NCI-H2196 treated with DMSO at 0.1 percent for 48 hours (cell line): ENCODE measurements around the gene FUNDC2.
"Not testable (repeated sequence)": the region's sequence is repeated elsewhere in the genome, so short reads cannot be mapped to it uniquely, and the experiment has no call there.

Experiments used
- DNase-seq: peaks from one replicate; lab custom pipeline; 2025; ENCODE audit not compliant: unreplicated experiment; lab: John Stamatoyannopoulos, UW

The FUNDC2 gene, protein sequence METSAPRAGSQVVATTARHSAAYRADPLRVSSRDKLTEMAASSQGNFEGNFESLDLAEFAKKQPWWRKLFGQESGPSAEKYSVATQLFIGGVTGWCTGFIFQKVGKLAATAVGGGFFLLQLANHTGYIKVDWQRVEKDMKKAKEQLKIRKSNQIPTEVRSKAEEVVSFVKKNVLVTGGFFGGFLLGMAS

DNA sequence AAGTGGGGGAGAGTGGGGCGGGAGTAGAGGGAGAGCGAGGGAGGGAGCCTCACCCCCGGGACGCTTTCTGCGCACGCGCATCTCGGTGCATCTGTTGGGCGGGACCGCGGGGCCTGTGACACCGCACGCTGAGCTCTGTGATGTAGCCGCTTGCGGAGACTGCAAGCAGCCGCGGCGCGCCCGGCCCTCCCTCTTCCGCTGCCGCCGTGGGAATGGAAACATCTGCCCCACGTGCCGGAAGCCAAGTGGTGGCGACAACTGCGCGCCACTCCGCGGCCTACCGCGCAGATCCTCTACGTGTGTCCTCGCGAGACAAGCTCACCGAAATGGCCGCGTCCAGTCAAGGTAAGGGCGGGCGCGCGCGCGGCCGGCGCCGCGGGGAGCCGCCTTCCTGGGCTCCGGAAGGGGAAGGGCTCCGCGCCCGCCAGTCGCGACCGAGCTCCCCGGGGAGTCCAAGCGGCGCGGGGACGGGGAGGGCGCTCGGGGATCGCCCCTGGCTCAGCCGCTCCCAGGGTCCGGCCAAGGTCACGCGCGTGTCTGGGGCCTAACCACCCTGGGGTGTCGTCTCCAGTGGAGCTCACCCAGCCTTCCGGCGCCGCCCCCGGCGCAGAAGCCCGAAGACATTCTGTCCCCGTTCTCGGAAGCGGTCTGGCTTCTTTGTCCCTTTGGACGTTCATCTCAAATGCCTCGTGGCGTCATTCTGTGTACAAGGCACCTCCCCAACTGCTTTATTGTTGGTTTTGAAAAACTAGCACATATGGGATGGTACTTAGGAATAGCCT, at the start of gene FUNDC2:
Gene FUNDC2 (plus strand): TSS at position 118 of the 782 bp plus-strand sequence. CDS start 95 bp downstream, at position 213.
- DNase-seq = peak; percentile 64

DNA sequence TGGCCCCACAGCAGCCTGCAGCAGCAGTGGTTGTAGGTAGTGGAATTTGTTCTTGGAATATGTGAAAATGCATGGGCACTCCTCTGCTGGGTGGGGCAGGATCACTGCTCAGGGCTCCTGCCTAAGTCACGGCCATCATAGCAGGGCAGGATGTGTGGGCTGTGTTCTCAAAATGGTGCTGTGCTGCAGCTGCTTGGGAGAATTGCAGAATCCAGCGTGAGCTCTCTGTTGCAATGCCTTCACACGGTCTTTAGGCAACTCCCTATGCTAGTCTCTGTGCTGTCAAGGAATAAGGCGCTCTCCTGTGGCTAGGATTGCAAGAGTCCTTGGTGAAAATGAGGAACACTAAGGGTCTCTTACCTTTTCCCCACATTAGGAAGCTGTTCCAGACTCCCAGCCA, 47.0 kb upstream of the FUNDC2 start:
- DNase-seq = no peak

DNA sequence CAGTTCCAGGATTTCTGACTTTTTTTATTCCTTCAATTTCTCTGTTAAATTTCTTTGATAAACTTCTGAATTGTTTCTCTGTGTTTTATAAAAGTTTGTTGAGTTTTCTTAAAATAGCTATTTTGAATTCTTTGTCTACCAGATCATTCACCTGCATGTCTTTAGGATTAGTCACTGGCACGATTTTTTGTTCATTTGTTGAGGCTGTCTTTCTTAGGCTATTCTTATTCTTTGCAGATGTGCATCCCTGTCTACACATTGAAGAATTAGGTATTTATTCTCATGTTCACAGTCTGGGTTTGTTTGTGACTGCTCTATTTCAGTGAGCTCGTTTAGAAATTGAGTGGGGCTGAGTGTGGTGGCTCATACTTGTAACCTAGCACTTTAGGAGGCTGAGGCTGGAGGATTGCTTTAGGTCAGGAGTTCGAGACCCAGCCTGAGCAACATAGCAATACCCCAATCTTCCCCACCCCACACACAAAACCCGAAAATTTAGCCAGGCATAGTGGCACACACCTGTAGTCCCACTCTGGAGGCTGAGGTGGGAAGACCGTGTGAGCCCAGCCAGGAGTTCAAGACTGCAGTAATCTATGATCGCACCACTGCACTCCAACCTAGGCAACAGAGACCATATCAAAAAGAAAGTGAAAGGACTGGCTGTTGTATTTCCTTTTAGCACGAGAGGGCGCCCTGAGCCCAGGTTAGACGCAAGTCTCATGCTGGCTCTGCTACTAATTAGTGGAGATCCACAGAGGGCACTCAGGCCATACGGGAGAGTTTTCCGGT, 46.1 kb upstream of the FUNDC2 start:
- peak; percentile 31 for DNase-seq

DNA sequence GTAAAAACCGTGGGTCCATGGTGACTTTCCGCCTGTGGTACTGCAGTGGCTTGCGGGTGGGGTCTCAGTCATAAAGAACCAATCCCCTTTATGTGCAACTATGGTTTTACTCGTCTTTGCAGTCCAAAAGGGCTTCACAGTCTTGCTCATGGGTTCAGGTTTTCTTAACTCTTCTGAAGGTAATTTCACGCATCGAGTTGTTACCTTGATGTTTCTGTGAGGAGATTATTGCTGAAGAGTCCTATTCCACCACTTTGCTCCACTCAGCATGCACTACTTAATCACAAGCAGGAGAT, 45.6 kb upstream of the FUNDC2 start:
- DNase-seq = no peak

DNA sequence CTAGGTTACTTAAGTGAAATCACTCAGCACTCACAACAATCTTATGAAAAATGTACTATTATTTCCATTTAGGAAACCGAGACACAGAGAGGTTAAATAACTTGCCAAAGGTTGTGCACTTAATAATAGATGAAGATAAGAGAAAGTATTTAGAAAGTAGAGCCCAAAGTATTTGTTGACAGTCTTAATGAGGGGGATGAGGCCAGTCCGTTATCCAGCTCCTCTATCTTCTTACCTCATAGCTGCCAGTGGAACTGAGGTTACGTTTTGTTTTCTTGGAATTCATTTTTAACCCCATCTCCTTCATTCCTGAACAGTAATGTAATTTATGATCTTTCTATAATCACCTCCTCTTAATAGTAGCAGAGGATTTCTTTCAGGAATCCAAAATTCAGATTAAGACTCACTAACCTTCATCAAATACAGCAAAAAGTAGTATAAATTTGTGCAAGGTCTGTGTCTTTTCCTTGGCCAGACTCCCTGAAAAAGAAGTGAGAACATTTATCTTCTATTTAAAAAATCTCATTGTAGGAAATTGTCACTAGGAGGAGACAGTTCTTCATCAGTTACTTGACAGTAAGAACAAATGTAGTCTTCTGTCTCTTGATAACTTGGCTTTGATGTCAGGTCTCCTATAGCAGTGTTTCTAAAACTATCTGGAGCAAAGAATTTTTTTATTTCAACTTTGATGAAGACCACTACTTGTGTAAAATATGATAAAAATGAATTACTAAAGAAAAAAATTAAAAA, 39.6 kb upstream of the FUNDC2 start:
- DNase-seq = no peak

DNA sequence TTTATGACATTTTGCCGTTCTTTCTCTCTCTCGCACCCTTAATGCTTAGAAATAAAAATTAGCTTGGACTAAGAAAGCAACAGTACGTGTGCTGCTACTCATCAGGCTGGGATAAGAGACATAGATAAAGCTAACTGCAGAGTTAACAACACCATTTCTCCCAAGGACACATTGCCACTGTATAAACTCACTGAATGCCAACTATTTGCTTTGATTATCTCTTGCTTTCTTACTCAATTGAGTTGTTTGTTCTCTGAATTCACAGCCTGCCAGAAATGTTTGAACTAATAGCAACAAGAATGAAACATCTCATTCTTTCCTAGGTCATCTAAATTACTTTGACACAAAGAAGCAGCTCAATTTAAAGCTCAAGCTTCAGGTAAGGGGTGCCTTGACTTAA, 38.7 kb upstream of the FUNDC2 start:
- DNase-seq = no peak

DNA sequence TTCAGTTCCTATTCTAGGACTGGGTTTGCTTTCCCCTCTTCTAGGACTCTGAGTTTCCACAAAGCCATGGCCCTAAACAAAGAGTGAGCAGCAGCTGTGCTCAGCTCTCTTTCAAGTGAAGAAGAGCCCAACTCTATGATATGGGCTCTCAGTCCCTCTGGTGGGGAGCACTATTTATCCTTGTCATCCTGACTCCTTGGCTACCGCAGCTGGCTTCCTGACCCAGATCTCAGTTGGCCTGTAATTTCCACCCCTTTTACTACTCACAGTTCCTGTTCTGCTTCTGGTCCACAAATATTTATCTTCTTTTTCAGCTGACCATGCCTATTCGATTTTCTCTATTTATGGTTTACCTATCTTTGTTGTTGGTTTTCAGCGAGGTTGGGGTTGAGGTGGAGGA, 37.9 kb upstream of the FUNDC2 start:
- DNase-seq = no peak

DNA sequence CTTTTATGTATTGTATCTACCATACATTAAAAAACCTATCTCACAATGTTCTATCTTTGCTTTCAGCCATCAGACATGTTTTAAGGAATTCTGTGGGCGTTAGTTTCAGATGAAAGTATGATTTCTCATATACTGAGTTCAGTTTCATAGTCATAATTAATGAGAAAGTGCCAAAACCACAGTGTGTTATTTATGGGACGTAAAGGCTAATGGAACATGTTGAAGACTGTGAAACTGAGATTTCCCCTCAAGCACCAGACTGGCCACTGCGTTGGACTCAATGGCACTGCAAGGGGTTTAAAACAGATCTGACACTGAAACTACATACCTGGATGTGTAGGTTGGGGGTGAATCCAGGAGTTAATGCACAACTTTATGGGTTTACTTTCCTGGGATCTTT, 36.1 kb upstream of the FUNDC2 start:
- DNase-seq = no peak

DNA sequence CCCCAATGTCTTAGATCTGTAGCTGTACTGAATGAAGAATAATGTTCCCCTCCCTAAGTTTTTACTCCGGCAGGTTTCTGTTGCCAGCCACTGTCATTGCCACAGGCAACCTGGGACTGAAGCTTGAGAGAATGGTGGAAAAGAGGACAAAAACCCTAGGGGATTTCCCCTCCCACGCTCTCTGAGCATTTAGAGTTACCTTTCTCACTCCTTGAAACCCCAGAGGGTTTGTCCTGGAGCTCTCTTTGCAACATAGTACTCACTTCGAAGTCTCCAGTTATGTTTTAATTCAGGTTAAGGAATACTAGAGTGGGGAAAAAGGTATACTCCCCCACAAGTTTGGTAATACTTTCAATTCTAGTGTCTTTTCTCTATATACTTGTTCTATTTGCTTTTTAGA, 35.6 kb upstream of the FUNDC2 start:
- DNase-seq = no peak

DNA sequence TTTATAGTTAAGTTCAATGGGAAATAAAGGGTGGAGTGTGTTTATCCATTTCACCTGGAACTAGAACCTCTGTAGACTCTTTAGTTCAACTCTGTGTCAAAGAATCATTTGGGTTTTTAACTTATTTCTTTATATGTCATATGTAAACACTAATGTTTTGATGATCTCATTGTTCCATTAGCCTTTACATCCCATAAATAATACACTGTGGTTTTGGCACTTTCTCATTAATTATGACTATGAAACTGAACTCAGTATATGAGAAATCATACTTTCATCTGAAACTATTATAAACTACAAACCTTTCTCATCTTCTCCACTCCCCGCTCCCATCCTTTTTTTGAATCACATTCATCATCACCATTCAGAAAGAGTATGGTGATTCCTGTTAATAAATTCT, 35.2 kb upstream of the FUNDC2 start:
- DNase-seq = no peak

DNA sequence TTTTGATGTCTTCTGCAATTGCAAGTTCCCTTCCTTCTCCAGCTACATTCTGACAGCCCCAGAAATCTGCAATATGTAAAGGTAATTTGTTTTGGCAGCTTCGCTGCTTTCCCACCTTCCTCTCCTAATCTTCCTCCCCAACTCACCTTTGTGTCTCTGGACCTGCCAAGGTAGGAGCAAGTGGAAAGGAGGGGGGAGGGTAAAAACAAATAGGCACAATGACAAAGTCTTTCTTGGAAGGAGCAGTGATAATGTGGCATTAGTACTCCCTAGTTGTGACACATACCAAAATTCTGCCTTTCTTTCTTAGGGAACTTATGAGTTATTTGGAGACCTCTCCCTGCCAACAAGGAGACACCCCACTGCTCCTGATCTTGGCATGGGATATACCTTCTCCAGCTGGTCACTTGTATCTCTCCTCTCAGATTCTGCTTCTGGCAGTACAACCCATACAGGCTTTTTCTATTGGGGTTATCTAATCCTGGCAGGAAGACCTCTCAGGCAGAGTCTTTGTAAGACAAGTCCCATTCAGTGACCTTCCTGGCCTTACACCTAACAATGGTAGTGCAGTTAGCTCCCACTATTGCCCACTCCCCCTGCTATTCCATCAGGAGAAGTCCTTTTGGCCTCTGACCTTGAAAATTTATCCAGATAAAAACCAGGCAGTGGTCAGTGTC, 28.3 kb upstream of the FUNDC2 start:
- DNase-seq = no peak

DNA sequence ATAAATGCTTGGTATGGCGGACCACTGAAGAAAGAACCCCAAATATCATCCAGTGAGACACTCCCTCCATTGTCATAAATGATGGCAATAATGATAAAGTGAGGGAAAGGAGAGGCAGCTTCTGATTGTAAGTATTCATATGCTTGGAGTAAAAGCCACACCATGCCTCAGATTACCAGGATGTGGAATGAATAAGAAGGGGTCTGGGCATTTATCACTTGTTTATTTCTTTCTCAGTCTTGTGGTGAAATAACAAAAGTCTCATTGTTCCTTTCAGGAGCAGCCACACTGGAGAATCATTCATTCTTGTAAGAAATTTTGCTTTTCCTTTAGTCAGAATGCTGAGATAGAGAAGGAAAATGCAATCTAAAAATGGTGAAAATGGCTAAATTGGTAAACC, 25.8 kb upstream of the FUNDC2 start:
- DNase-seq = no peak

DNA sequence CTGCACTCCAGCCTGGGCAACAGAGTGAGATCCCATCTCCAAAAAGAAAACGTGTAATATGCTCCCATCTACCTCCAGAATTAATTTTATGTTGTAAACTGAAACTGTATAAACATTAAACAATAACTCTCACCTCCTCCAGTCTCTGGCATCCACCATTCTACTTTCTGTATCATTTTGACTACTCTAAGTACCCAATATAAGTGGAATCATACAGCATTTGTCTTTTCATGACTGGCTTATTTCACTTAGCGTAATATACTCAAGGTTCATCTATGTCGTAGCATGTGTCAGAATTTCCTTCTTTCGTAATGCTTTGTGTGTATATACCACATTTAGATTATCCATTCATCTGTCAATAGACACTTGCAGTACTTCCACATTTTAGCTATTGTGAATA, 24.8 kb upstream of the FUNDC2 start:
- DNase-seq = no peak

DNA sequence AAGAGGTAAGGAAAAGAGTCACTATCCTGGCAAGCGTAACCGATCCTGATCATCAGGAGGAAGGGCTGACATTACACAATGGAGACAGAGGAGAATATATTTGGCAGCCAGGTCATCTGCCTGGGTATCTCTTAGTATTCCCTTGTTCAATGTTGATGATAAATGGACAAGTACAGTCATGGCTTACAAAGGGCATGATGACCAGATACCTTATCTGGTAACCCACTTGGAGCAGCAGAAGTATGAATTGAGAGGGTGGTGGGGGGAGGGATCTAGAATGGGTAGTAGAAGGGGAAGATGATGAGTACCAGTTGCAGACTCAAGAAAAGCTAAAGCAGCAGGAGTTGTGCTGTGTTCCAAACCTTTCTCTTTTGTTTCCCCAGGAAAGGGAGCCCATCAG, 21.5 kb upstream of the FUNDC2 start:
- no peak for DNase-seq

DNA sequence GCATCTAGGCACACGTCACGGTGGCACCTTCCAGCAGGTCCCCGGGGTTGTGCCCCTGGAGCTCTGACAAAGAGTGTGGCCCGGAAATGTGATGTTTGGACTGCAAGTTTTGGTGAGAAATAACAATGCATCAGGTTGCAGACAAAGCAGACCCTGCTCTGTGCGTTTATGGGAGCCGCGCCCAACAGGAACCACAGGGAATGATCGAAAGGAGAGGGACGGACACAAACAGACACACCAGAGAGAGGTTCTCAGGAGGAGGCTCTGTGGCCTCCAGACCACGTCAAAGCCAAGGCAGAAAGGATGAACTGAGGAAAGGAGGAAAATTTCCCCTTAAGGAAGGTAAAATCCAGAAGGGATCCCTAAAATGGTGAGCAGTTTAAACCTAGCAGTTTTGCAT, 20.3 kb upstream of the FUNDC2 start:
- not testable (repeated sequence) for DNase-seq

DNA sequence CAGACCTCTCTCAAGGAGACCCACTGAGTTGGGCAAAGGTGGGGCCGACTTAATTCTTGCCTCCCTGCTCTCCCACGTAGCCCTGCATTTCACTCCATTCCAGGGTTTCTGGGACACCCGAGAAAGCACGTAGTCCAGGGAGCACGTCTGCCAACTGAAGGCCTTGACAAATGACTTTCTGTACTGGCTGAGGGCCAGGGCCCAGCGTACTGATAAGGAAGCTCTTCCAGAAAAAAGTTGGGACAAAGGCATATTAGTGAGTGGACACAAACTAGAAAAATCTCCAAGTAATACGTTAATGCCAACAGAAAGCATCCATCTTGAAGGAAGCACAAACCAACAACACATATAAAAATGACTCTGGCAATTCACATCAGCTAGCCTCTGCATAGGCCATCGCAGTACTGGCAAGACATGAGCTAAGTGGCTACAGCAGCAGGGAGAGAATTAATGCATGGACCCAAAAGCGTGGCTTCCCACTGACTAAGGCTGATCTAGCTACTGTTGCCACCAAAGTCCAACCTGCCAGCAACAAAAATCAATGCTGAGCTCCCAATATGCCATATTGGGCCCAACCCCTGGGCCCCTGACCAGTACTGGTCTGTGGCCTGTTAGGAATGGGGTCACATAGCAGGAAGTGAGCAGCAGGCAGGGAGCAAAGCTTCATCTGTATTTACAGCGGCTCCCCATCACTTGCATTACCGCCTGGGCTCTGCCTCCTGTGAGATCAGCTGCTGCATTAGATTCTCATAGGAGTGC, 19.6 kb upstream of the FUNDC2 start:
- not testable (repeated sequence) for DNase-seq

DNA sequence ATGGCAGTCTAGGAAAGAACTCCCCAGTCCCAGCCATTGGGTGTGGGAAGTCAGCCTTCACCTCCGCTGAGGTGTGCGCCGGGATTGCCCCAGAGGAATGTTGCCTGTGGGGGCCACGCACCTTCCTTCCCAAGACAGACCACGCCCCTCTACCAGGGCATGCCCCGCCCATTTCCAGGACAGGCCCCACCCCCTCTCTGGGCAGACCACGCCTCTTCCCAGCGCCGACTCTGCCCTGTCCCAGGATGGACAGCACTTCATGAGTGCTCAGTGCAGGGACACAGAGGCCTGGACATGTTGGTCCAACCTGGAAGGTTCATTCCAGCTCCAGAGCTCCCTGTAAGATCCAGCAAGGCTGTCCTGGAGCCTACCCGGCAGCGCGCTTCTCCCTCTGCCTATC, 18.1 kb upstream of the FUNDC2 start:
- not testable (repeated sequence) for DNase-seq

DNA sequence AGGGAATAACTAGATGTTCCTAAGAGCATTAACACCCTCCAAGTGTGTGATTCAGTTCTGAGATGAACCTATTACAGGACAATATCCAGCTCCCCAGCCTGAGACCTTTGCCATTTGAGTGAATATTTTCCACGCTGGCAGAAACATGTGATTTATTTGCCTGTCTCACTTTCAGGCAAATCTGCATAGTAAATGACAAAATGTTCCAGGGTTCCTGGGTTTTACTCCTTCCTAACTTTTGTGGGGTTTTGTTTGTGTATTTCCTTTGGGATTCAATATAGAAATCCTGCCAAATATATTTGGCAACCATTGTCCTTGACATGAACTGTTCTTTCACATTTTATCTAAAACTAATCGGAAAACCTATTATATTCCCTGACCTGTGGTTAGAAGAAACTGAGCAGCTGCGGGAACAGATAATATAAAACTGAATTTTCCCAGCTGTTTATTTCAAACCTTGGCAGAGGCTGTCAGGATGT, 16.6 kb upstream of the FUNDC2 start:
- DNase-seq = no peak

DNA sequence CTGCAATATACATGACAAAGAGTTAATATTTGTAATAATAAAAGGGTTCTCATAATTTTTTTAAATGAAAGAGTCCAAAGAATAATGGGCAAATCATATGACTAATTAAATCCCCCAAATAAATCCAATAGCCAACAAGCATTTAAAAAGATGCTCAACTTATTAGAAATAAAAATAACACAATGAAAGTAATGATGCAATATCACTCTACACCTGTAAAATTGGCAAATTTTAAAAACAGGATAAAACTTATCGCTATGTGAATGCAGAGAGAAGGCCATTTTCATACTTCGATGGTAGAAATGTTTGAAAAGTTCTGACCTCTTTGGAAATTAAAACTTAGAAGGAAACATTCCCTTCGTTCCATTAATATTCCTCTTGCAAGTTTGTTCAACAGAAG, 6.1 kb upstream of the FUNDC2 start:
- DNase-seq = no peak

DNA sequence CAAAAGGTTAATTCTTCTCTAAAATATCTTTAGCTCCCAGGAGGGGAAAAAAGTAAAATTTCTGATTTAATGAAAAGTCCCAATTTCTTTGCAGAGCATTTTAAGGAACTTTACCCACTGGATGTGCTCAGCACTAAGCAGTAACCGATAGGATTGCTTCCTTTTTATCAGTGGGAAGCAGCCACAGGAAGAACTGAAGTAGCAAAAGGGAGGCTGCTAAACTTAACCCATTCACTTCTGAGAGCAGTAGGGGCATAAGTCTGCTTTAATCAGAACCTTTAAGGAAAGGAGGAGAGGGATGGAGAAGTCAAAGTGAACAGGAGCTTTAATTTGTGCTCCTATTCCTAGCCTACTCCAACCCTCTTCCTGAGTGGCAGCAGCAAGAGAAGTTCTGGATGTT, 4.1 kb upstream of the FUNDC2 start, which contains the start of gene F8:
Gene F8 (minus strand): TSS at position 139 of the 400 bp plus-strand sequence. CDS start 171 bp downstream, outside the sequence.
- DNase-seq = no peak
